Mesenchymal stem cell (in vitro differentiated cells and primary cell): ENCODE results near the gene MSI2.

ENCODE experiments used
- DNase-seq: peaks from one replicate; pipeline ENCODE4 v3.0.0-alpha.2; 2013
- H2AFZ ChIP-seq: one replicate; pipeline ENCODE4 v1.6.1; 2013; ENCODE audit warnings: low read depth, mild to moderate bottlenecking, control low read depth, inconsistent platforms, low read length, moderate library complexity
- H2AK5ac ChIP-seq: 2 replicates; pipeline ENCODE4 v1.6.1; 2013; ENCODE audit warnings: low read length, moderate library complexity, mild to moderate bottlenecking, inconsistent platforms; ENCODE audit not compliant: severe bottlenecking
- H2BK120ac ChIP-seq: one replicate; pipeline ENCODE4 v1.6.1; 2013; ENCODE audit warnings: low read depth, mild to moderate bottlenecking, inconsistent platforms, low read length, moderate library complexity
- H2BK12ac ChIP-seq, 2 experiments: one replicate each; pipeline ENCODE4 v1.6.1; 2013; ENCODE audit warnings: inconsistent platforms in 2 of 2, low read length in 2 of 2, mild to moderate bottlenecking in 2 of 2, moderate library complexity in 2 of 2, control low read depth in 1 of 2
- H2BK15ac ChIP-seq: one replicate; pipeline ENCODE4 v1.6.1; 2013; ENCODE audit warnings: mild to moderate bottlenecking, low read depth, inconsistent platforms; ENCODE audit not compliant: poor library complexity, severe bottlenecking
- H2BK5ac ChIP-seq: 2 replicates; pipeline ENCODE4 v1.6.1; 2013; ENCODE audit warnings: low read depth, mild to moderate bottlenecking, low read length, control low read depth, inconsistent platforms; ENCODE audit not compliant: poor library complexity, severe bottlenecking
- H3K14ac ChIP-seq, 2 experiments: one replicate each; pipeline ENCODE4 v1.6.1; 2013; ENCODE audit warnings: inconsistent platforms in 2 of 2, low read length in 2 of 2, control low read depth in 1 of 2, mild to moderate bottlenecking in 1 of 2, moderate library complexity in 1 of 2
- H3K18ac ChIP-seq, 2 experiments: one replicate each; pipeline ENCODE4 v1.6.1; 2013; ENCODE audit warnings: inconsistent platforms in 2 of 2, low read length in 2 of 2, control low read depth in 1 of 2, low read depth in 1 of 2, mild to moderate bottlenecking in 1 of 2
- H3K23ac ChIP-seq, 2 experiments: one replicate each; pipeline ENCODE4 v1.6.1; 2013; ENCODE audit warnings: inconsistent platforms in 2 of 2, low read length in 2 of 2, mild to moderate bottlenecking in 2 of 2, moderate library complexity in 2 of 2, control low read depth in 1 of 2
- H3K27ac ChIP-seq: 2 replicates; pipeline ENCODE4 v1.5.1; 2013; ENCODE audit warnings: mild to moderate bottlenecking, moderate library complexity, low read length, control low read depth, inconsistent platforms; ENCODE audit not compliant: poor library complexity, severe bottlenecking
- H3K27me3 ChIP-seq, 2 experiments: 2 replicates each; pipeline versions ENCODE4 v1.6.1 to v1.7.0; 2013; ENCODE audit warnings: low read length in 2 of 2, mild to moderate bottlenecking in 2 of 2, moderate library complexity in 2 of 2, control low read depth in 1 of 2, inconsistent platforms in 1 of 2; ENCODE audit not compliant: control insufficient read depth in 1 of 2, insufficient read depth in 1 of 2
- H3K36me3 ChIP-seq, 2 experiments: 2 replicates each; pipeline versions ENCODE4 v1.6.1 to v1.7.0; 2013; ENCODE audit warnings: low read length in 2 of 2, control low read depth in 1 of 2, inconsistent platforms in 1 of 2, low read depth in 1 of 2, mild to moderate bottlenecking in 1 of 2; ENCODE audit not compliant: insufficient read depth in 2 of 2, control insufficient read depth in 1 of 2
- H3K4ac ChIP-seq, 2 experiments: one replicate each; pipeline ENCODE4 v1.6.1; 2013; ENCODE audit warnings: inconsistent platforms in 2 of 2, low read length in 2 of 2, mild to moderate bottlenecking in 2 of 2, moderate library complexity in 2 of 2, control low read depth in 1 of 2, low read depth in 1 of 2
- H3K4me1 ChIP-seq: 2 replicates; pipeline ENCODE4 v1.6.1; 2013; ENCODE audit warnings: low read depth, low read length, control low read depth; ENCODE audit not compliant: control insufficient read depth, insufficient read depth
- H3K4me2 ChIP-seq: 2 replicates; pipeline ENCODE4 v1.6.1; 2013; ENCODE audit warnings: low read length, mild to moderate bottlenecking, inconsistent platforms; ENCODE audit not compliant: poor library complexity, severe bottlenecking
- H3K4me3 ChIP-seq, 2 experiments: 2 replicates each; pipeline versions ENCODE4 v1.5.1 to v1.7.0; 2013; ENCODE audit warnings: low read length in 2 of 2, mild to moderate bottlenecking in 2 of 2, control low read depth in 1 of 2, low read depth in 1 of 2; ENCODE audit not compliant: insufficient read depth in 1 of 2
- H3K79me1 ChIP-seq: replicated peaks from 2 replicates; pipeline ENCODE4 v1.6.1; 2013; ENCODE audit warnings: mild to moderate bottlenecking, control low read depth, low read length, inconsistent platforms; ENCODE audit not compliant: poor library complexity, severe bottlenecking
- H3K9ac ChIP-seq: 2 replicates; pipeline ENCODE4 v1.7.0; 2013; ENCODE audit warnings: mild to moderate bottlenecking, low read length, moderate library complexity
- H3K9me3 ChIP-seq: 2 replicates; pipeline ENCODE4 v1.7.0; 2013; ENCODE audit warnings: mild to moderate bottlenecking, low read length; ENCODE audit not compliant: control insufficient read depth
- H4K8ac ChIP-seq: one replicate; pipeline ENCODE4 v1.6.1; 2013; ENCODE audit warnings: inconsistent platforms, mild to moderate bottlenecking, low read length, moderate library complexity
- H4K91ac ChIP-seq: one replicate; pipeline ENCODE4 v1.6.1; 2013; ENCODE audit warnings: mild to moderate bottlenecking, low read length, inconsistent platforms
- WGBS: methylation state at CpG from one replicate; pipeline ENCODE4 v1.1.7; 2013; ENCODE audit warnings: mixed read lengths; 5-methylcytosine and 5-hydroxymethylcytosine counted together

Gene MSI2

DNA sequence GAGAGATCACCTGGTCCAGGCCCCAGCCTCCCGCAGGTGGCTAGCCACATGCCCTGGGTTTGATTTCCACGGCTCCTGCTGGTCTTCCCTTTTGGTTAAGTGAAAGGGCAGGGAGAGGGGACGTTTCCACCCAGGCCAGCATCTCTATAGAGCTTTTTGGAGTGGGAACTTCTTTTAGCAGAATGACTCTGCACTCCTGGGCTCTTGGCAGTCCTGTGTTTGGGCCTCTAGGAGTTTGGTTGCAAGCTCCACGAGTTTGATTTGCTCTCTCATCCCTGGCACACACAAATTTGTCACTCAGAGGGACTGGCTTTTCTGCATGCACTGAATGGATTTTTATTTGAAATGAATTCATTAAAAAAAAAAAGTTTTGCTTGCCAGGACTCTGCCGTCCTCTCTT lies 32.8 kb downstream of the MSI2 start:
- no peak overlapping the region for H3K9ac ChIP-seq
- H3K79me1 ChIP-seq: peaks cover 53% of the 10 kb centered on the region
- DNase-seq: no peak
- 83% methylated on average over 5 of the region's 5 CpGs for WGBS
- no peak overlapping the region for H3K14ac ChIP-seq
- peaks cover 19% of the 10 kb centered on the region for H3K4me1 ChIP-seq
- no peak overlapping the region for H3K4ac ChIP-seq
- H2BK120ac ChIP-seq: no peak overlapping the region
- no peak overlapping the region for H2BK5ac ChIP-seq
- peaks cover 0 to 19% of the 10 kb centered on the region in 2 experiments for H3K36me3 ChIP-seq
- no peaks in the 10 kb centered on the region for H3K27me3 ChIP-seq
- no peak overlapping the region for H4K8ac ChIP-seq
- no peak overlapping the region for H3K4me3 ChIP-seq
- no peak overlapping the region for H3K18ac ChIP-seq
- no peaks in the 10 kb centered on the region for H3K9me3 ChIP-seq
- no peak overlapping the region for H2AFZ ChIP-seq
- H2BK15ac ChIP-seq: no peak overlapping the region
- H4K91ac ChIP-seq: no peak overlapping the region
- no peak overlapping the region for H3K4me2 ChIP-seq
- no peak overlapping the region for H3K23ac ChIP-seq
- no peak overlapping the region for H2AK5ac ChIP-seq
- no peak overlapping the region for H3K27ac ChIP-seq
- H2BK12ac ChIP-seq: no peak overlapping the region

DNA sequence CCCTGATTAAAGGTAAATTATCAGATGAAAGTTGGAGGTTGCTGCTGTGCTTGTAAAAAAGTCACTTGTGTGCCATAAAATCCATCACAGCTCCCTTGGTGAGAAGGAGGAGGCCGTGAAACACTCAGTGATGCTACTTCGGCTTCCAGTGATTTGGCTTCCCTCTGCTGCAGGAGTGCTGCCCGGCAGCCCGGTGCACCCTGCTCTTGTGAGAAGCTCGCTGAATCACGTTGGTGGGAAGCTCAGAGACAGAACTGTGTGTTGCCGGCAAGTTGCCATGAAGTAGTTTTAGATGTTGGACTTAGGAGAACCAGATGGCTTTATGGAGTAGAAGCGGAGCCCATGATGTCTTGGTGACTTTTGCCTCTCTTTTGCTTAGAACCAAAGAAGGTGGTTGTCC lies 33.3 kb downstream of the MSI2 start:
- H2BK5ac ChIP-seq: no peak overlapping the region
- no peak for DNase-seq

DNA sequence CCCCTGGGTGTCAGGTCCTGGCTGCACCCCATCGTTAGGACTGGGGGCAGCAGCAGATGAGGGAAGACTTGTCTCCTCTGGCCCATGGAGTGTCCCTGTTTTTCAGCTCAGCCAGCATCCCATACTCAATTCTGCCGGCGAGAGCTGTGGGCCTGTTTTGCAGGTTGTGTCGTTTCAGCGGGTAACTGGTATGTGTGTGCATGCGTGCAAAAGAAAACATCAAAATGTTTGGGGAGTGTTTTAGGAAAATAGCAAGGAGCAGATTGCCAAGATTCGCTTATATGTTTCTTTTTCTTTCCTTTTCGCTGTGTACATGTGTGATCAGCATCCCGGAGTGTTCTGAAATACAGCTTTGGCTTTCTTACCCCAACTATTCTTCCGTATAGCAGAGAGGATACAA lies 34.7 kb downstream of the MSI2 start:
- H4K8ac ChIP-seq: no peak overlapping the region
- no peak overlapping the region for H3K23ac ChIP-seq
- WGBS: 92% methylated on average over 9 of the region's 10 CpGs
- H3K9ac ChIP-seq: no peak overlapping the region
- H3K9me3 ChIP-seq: no peaks in the 10 kb centered on the region
- no peak overlapping the region for H3K4me2 ChIP-seq
- DNase-seq: no peak
- no peak overlapping the region for H3K18ac ChIP-seq
- peaks cover 0 to 19% of the 10 kb centered on the region in 2 experiments for H3K36me3 ChIP-seq
- no peak overlapping the region for H3K14ac ChIP-seq
- no peak overlapping the region for H2AFZ ChIP-seq
- H3K79me1 ChIP-seq: peaks cover 45% of the 10 kb centered on the region
- no peak overlapping the region for H2BK120ac ChIP-seq
- no peaks in the 10 kb centered on the region for H3K27me3 ChIP-seq
- no peak overlapping the region for H2BK15ac ChIP-seq
- H2BK5ac ChIP-seq: no peak overlapping the region
- peak overlapping the region; percentile 61 for H2AK5ac ChIP-seq
- no peak overlapping the region for H3K27ac ChIP-seq
- H3K4ac ChIP-seq: no peak overlapping the region
- H3K4me1 ChIP-seq: peaks cover 24% of the 10 kb centered on the region
- no peak overlapping the region for H2BK12ac ChIP-seq
- H4K91ac ChIP-seq: peak overlapping the region; percentile 32
- H3K4me3 ChIP-seq: no peak overlapping the region

More for the DNA sequence above, 33.3 kb downstream of the MSI2 start:
- H4K91ac ChIP-seq: no peak overlapping the region
- no peak overlapping the region for H3K4me2 ChIP-seq
- WGBS: 91% methylated on average over 7 of the region's 8 CpGs
- H3K27me3 ChIP-seq: no peaks in the 10 kb centered on the region
- H3K18ac ChIP-seq: no peak overlapping the region
- H4K8ac ChIP-seq: no peak overlapping the region
- peaks cover 51% of the 10 kb centered on the region for H3K79me1 ChIP-seq
- H3K36me3 ChIP-seq: peaks cover 0 to 19% of the 10 kb centered on the region in 2 experiments
- H2AFZ ChIP-seq: no peak overlapping the region
- no peaks in the 10 kb centered on the region for H3K9me3 ChIP-seq
- H3K23ac ChIP-seq: no peak overlapping the region
- no peak overlapping the region for H3K9ac ChIP-seq
- H2BK12ac ChIP-seq: no peak overlapping the region
- H3K27ac ChIP-seq: no peak overlapping the region
- H2AK5ac ChIP-seq: no peak overlapping the region
- H3K4me1 ChIP-seq: peaks cover 20% of the 10 kb centered on the region
- H3K4ac ChIP-seq: no peak overlapping the region
- H3K4me3 ChIP-seq: no peak overlapping the region
- no peak overlapping the region for H3K14ac ChIP-seq
- H2BK15ac ChIP-seq: no peak overlapping the region
- no peak overlapping the region for H2BK120ac ChIP-seq

GRCh38 chr17:57292091-57292490 lies 35.8 kb downstream of the MSI2 start:
- Histone ChIP-seq H3K18ac (no peak overlapping the region), H3K9ac (no peak overlapping the region), H3K79me1 (peaks cover 41% of the 10 kb centered on the region), H2BK12ac (no peak overlapping the region), H2BK120ac (no peak overlapping the region), H3K27ac (no peak overlapping the region), H2BK5ac (no peak overlapping the region), H3K4ac (no peak overlapping the region), H4K91ac (no peak overlapping the region), H3K27me3 (no peaks in the 10 kb centered on the region), H4K8ac (no peak overlapping the region), H2BK15ac (no peak overlapping the region), H3K9me3 (no peaks in the 10 kb centered on the region), H3K23ac (no peak overlapping the region), H3K4me2 (no peak overlapping the region), H2AK5ac (peak overlapping the region; percentile 58), H3K4me3 (no peak overlapping the region), H3K36me3 (peaks cover 0 to 19% of the 10 kb centered on the region in 2 experiments), H2AFZ (no peak overlapping the region), H3K4me1 (peaks cover 20% of the 10 kb centered on the region), H3K14ac (no peak overlapping the region)
- WGBS: 95% methylated on average over 5 of the region's 5 CpGs
- no peak for DNase-seq
